Hepatocyte (in vitro differentiated cells): Measurements from ENCODE around the gene VAV3. TPM values are rescaled to one million over a fixed set of nuclear protein-coding genes. Genes with fewer than 3 reads are reported as not detected.

ENCODE experiments used
- DNase-seq: peaks from one replicate; pipeline ENCODE4 v3.0.0-alpha.2; 2016; ENCODE audit warnings: low spot score
- H2AFZ ChIP-seq: fragments of 200-600 bp; sonication (generic); 2 replicates; pipeline ENCODE4 v1.6.0; 2016; ENCODE audit warnings: antibody characterized with exemption, mild to moderate bottlenecking
- H3K27ac ChIP-seq: fragments of 200-600 bp; sonication (generic); 2 replicates; pipeline ENCODE4 v1.5.1; 2016; ENCODE audit warnings: mild to moderate bottlenecking
- H3K27me3 ChIP-seq: fragments of 200-600 bp; sonication (generic); 2 replicates; pipeline ENCODE4 v1.6.1; 2016
- H3K36me3 ChIP-seq: fragments of 200-600 bp; sonication (generic); replicated peaks from 2 replicates; pipeline ENCODE4 v1.5.1; 2016; ENCODE audit warnings: low read depth; ENCODE audit not compliant: insufficient read depth
- H3K4me1 ChIP-seq: fragments of 200-600 bp; sonication (generic); 2 replicates; pipeline ENCODE4 v1.5.1; 2016; ENCODE audit warnings: mild to moderate bottlenecking, moderate library complexity; ENCODE audit not compliant: insufficient read depth
- H3K4me2 ChIP-seq: fragments of 200-600 bp; sonication (generic); 2 replicates; pipeline ENCODE4 v1.6.0; 2016
- H3K4me3 ChIP-seq: fragments of 200-600 bp; sonication (generic); 2 replicates; pipeline ENCODE4 v1.5.1; 2016; ENCODE audit warnings: mild to moderate bottlenecking
- H3K79me2 ChIP-seq: fragments of 200-600 bp; sonication (generic); 2 replicates; pipeline ENCODE4 v1.6.0; 2017; ENCODE audit warnings: mild to moderate bottlenecking
- H3K9me2 ChIP-seq: fragments of 200-600 bp; sonication (generic); replicated peaks from 2 replicates; pipeline ENCODE4 v1.6.0; 2017; ENCODE audit warnings: mild to moderate bottlenecking; ENCODE audit not compliant: insufficient read depth
- H3K9me3 ChIP-seq: fragments of 200-600 bp; sonication (generic); 2 replicates; pipeline ENCODE4 v1.5.1; 2016; ENCODE audit warnings: low read depth, mild to moderate bottlenecking
- H4K20me1 ChIP-seq: fragments of 200-600 bp; sonication (generic); 2 replicates; pipeline ENCODE4 v1.6.0; 2016; ENCODE audit warnings: mild to moderate bottlenecking; ENCODE audit not compliant: insufficient read depth, poor library complexity, severe bottlenecking
- EZH2 ChIP-seq: fragments of 200-600 bp; sonication (generic); IDR thresholded peaks from 2 replicates; pipeline ENCODE4 v1.6.1; 2016; ENCODE audit warnings: antibody characterized with exemption, mild to moderate bottlenecking, borderline replicate concordance
- EZH2phosphoT487 ChIP-seq: fragments of 200-600 bp; sonication (generic); IDR thresholded peaks from one replicate; pipeline ENCODE4 v1.6.1; 2018; ENCODE audit warnings: antibody characterized with exemption, mild to moderate bottlenecking, low read depth, moderate library complexity; ENCODE audit not compliant: unreplicated experiment, severe bottlenecking
- WGBS: methylation state at CpG from one replicate; pipeline ENCODE4 v1.1.6; 2016; ENCODE audit warnings: low lambda C conversion rate; ENCODE audit errors: missing lambda C conversion rate; 5-methylcytosine and 5-hydroxymethylcytosine counted together
- polyA plus RNA-seq: library from polyadenylated mRNA; unstranded; fragments of >200 nt; fragmentation: Nextera tagmentation; extraction: Ambion mirVana; gene quantifications from 2 replicates; pipeline ENCODE4 v1.2.1, GENCODE V29; 2016
- total RNA-seq: library from RNA; depleted of rRNA; stranded (reverse); fragments of >200 nt; gene quantifications from 2 replicates; pipeline ENCODE4 v1.2.3, GENCODE V29; 2014
- TF ChIP-seq, protein P1 (sequence below): fragments of 200-600 bp; sonication (generic); IDR thresholded peaks from 2 replicates; pipeline ENCODE4 v1.5.1; 2016; ENCODE audit warnings: antibody characterized with exemption, mild to moderate bottlenecking; ENCODE audit not compliant: poor library complexity

Gene VAV3
- total and polyA plus RNA-seq, 2 experiments from 2014 or later, result 12.3 to 40.5 TPM

DNA sequence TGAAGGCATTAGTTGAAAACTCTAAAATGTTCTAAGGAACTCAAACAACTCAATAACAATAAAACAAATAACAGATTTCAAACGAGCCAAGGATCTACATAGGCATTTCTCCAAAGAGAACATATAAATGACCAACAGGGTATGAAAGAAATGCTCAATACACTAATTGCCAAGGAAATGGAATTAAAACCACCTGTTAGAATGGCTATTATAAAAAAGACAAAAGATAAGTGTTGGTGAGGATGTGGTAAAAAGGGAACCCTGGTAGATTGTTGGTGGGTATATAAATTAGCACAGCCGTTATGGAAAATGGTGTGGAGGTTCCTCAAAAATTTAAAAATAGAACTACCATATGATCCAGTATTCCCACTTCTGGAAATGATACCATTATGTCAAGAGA, 9.1 kb upstream of the VAV3 start:
- H3K79me2 ChIP-seq, result no peaks in the 10 kb centered on the region
- no peak overlapping the region for H3K4me3 ChIP-seq
- TF ChIP-seq, protein P1, sequence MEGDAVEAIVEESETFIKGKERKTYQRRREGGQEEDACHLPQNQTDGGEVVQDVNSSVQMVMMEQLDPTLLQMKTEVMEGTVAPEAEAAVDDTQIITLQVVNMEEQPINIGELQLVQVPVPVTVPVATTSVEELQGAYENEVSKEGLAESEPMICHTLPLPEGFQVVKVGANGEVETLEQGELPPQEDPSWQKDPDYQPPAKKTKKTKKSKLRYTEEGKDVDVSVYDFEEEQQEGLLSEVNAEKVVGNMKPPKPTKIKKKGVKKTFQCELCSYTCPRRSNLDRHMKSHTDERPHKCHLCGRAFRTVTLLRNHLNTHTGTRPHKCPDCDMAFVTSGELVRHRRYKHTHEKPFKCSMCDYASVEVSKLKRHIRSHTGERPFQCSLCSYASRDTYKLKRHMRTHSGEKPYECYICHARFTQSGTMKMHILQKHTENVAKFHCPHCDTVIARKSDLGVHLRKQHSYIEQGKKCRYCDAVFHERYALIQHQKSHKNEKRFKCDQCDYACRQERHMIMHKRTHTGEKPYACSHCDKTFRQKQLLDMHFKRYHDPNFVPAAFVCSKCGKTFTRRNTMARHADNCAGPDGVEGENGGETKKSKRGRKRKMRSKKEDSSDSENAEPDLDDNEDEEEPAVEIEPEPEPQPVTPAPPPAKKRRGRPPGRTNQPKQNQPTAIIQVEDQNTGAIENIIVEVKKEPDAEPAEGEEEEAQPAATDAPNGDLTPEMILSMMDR, result no peak
- TF ChIP-seq EZH2phosphoT487, result no peak
- TF ChIP-seq EZH2, result no peak
- H3K4me2 ChIP-seq, result no peak overlapping the region
- H3K27me3 ChIP-seq, result peaks cover 6% of the 10 kb centered on the region
- H3K27ac ChIP-seq, result no peak overlapping the region
- DNase-seq, result no peak
- H3K9me3 ChIP-seq, result no peaks in the 10 kb centered on the region
- no peaks in the 10 kb centered on the region for H4K20me1 ChIP-seq
- H3K9me2 ChIP-seq, result no peaks in the 10 kb centered on the region
- WGBS, result 66% methylated on average over 2 of the region's 2 CpGs
- H3K4me1 ChIP-seq, result no peaks in the 10 kb centered on the region
- no peaks in the 10 kb centered on the region for H3K36me3 ChIP-seq
- no peak overlapping the region for H2AFZ ChIP-seq

DNA sequence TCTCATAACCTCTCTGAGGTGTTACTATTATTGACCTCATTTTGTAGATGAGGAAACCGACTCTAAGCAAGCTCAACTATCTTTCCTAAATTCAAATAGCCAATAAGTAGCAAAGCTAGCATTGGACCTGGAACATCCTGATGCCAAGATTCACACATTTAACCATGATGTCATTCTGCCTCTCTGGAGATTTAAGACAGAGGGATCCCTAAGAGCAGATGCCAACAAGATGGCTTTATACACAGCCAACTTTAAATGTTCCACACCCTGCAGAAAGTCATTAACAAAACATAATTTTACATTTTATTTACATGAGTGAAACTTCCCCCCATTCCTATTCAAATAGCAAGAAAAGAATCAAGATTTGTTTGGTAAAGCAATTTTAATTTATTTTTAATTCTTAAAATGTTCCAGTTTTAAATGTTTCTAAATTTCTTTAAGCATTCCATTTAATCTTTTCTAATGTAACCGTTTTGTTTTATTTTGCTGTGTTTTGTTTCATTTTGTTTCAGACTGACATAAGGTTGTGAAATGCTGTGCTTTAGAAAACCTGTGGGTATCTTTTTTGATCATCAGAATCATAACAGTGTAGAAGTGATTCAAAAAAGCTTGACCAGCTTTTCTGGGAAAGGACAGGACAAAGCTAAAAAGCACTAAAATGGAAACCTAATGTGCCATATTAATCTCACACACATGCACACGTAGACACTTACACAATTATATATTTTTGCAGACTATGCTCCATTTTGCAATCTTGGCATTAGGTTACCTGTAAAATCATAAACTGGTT, 7.6 kb upstream of the VAV3 start:
- no peaks in the 10 kb centered on the region for H3K79me2 ChIP-seq
- peaks cover 6% of the 10 kb centered on the region for H3K27me3 ChIP-seq
- no peak overlapping the region for H2AFZ ChIP-seq
- H3K4me1 ChIP-seq, result no peaks in the 10 kb centered on the region
- H3K4me3 ChIP-seq, result no peak overlapping the region
- 58% methylated on average over 3 of the region's 3 CpGs for WGBS
- H3K27ac ChIP-seq, result no peak overlapping the region
- TF ChIP-seq EZH2phosphoT487, result no peak
- TF ChIP-seq EZH2, result no peak
- TF ChIP-seq, protein P1, result no peak
- H3K9me2 ChIP-seq, result no peaks in the 10 kb centered on the region
- no peak overlapping the region for H3K4me2 ChIP-seq
- H4K20me1 ChIP-seq, result no peaks in the 10 kb centered on the region
- H3K36me3 ChIP-seq, result no peaks in the 10 kb centered on the region
- H3K9me3 ChIP-seq, result no peaks in the 10 kb centered on the region
- DNase-seq, result no peak

DNA sequence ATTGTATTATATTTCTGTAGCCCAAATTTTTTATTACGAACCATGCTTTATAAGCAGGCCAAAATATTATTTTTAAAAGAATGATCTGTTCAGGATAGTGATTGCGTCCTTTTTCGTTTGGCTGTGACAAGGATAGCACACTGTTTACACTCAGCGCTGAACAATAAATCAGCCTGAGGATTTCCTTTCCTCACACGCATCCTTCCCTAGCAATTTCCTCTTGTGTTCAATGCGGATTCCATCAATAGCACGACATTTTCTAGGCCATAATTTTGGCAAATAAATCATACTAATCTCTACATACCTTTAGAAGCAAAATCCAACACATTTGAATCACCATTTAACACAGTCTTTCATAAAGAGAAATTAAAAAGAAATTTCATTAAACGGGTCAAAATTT, 1.6 kb upstream of the VAV3 start:
- Histone ChIP-seq H3K4me2 (no peak overlapping the region), H3K4me3 (no peak overlapping the region), H2AFZ (no peak overlapping the region), H3K27me3 (peaks cover 30% of the 10 kb centered on the region), H3K79me2 (no peaks in the 10 kb centered on the region), H3K27ac (no peak overlapping the region), H4K20me1 (no peaks in the 10 kb centered on the region), H3K36me3 (no peaks in the 10 kb centered on the region), H3K4me1 (no peaks in the 10 kb centered on the region), H3K9me2 (no peaks in the 10 kb centered on the region), H3K9me3 (no peaks in the 10 kb centered on the region)
- WGBS, result 91% methylated on average over 8 of the region's 8 CpGs
- no peak for DNase-seq
- no peak for TF ChIP-seq EZH2
- TF ChIP-seq EZH2phosphoT487, result no peak
- TF ChIP-seq, protein P1, result no peak
